Ishikawa (cell line): ENCODE measurements around the gene CCNE1.

Experiments
- CEBPB ChIP-seq: IDR thresholded peaks from 2 replicates; pipeline ENCODE4 v1.6.1; 2012
- CREB1 ChIP-seq: IDR thresholded peaks from 2 replicates; pipeline ENCODE4 v1.6.1; 2012; ENCODE audit warnings: low read depth
- EGR1 ChIP-seq: IDR thresholded peaks from 2 replicates; pipeline ENCODE4 v1.6.1; 2012
- EP300 ChIP-seq: IDR thresholded peaks from 2 replicates; pipeline ENCODE4 v1.6.1; 2012; ENCODE audit warnings: borderline replicate concordance
- FOXM1 ChIP-seq: IDR thresholded peaks from 2 replicates; pipeline ENCODE4 v1.6.1; 2012; ENCODE audit warnings: low read depth, borderline replicate concordance
- NFIC ChIP-seq: IDR thresholded peaks from 2 replicates; pipeline ENCODE4 v1.6.1; 2012
- RAD21 ChIP-seq: IDR thresholded peaks from 2 replicates; pipeline ENCODE4 v1.6.1; 2012; ENCODE audit warnings: low read depth
- TAF1 ChIP-seq: IDR thresholded peaks from 2 replicates; pipeline ENCODE4 v1.6.1; 2012; ENCODE audit warnings: low read depth, mild to moderate bottlenecking
- TCF12 ChIP-seq: IDR thresholded peaks from 2 replicates; pipeline ENCODE4 v1.6.1; 2012; ENCODE audit warnings: low read depth
- TEAD4 ChIP-seq: IDR thresholded peaks from 2 replicates; pipeline ENCODE4 v1.6.1; 2012
- YY1 ChIP-seq: IDR thresholded peaks from 2 replicates; pipeline ENCODE4 v1.6.1; 2012; ENCODE audit warnings: low read depth
- ZBTB7A ChIP-seq: IDR thresholded peaks from 2 replicates; pipeline ENCODE4 v1.6.1; 2012; ENCODE audit warnings: low read depth
- TF ChIP-seq, protein P1 (sequence below): IDR thresholded peaks from 2 replicates; pipeline ENCODE4 v1.6.1; 2012
- TF ChIP-seq, protein P2 (sequence below): IDR thresholded peaks from 2 replicates; pipeline ENCODE4 v1.6.1; 2012
- TF ChIP-seq, protein P3 (sequence below): IDR thresholded peaks from 2 replicates; pipeline ENCODE4 v1.6.1; 2012; ENCODE audit warnings: low read depth, mild to moderate bottlenecking

Gene CCNE1

DNA sequence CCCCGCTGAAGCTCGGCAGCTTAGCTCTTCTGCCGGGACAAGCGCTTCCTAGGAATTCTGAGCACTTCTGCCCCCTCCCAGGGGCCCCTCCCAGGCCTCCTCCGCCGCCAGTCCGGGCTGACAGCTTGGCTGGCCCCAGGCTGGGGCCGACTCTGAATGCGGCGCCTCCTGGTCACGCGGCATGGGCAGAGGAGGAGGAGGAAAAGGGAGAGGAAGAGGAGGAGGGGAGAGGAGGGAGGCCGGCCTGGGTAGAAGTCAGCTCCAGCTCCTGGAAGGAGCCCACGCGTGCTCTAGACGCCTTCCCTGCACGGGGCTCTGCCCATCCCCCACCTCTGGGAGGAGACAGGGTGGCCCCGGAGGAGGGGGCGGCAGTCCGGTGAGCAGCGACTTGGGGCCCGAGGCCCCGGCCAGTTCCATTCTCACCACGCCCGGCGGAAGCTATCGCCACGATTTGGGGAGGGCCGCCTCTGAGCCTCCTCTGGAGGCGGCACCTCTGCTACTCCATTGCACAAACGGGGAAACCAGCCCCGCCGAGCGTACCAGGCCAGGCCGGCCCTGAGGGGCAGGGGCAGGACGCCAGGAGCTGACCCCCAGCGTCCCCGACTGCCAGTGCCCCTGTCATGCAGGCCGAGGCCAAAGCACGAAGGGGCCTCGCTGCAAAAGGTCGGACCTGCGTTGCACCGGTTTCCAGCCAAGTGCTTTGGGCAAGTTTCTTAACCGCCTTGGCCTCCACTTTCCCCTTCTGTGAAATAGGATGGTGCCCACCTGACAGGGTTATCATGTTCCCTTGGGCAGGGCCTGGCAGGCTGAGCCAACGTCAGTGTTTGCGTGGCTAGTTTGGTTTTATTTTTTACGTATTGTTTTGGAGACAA is 31.6 kb downstream of the CCNE1 start:
- TF ChIP-seq YY1: no peak
- TF ChIP-seq CREB1: no peak
- TF ChIP-seq, protein P1, sequence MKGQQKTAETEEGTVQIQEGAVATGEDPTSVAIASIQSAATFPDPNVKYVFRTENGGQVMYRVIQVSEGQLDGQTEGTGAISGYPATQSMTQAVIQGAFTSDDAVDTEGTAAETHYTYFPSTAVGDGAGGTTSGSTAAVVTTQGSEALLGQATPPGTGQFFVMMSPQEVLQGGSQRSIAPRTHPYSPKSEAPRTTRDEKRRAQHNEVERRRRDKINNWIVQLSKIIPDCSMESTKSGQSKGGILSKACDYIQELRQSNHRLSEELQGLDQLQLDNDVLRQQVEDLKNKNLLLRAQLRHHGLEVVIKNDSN: peak; percentile 36; the same call in 1 of the 2 replicates
- no peak for TF ChIP-seq FOXM1

DNA sequence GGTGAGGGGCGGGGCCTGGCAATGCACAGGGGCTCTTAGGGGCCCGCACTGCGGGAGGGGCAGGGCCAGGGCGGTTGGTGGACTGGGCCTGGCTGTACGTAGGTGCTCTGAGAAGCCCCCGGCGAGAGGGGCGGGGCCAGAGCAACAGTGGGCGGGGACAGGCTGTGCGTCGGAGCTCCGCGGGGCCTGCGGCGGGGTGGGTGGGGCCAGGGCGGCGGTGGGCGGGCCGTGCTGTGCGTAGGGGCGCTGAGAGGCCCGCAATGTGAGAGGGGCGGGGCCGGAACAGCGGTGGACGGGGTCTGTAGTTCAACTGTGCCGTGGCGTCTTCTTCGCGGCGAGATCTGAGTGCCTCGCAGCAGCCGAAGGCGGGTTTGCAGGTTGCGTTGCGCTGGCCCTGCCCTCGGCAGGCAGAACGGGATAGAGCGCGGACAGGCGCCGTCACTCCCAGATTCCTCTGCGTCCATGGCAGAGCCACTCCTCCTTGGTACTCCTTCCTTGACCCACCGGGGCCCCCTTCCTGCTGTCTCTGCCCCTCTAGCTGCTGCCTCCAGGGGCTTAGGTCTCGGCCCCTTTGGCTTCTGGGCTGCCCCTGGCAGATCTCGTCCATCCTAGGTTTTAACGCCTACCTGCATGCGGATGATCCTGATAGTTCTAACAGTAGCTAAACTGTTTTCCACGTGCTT is 33.2 kb downstream of the CCNE1 start:
- TF ChIP-seq ZBTB7A (peak; percentile 72; the same call in 1 of the 2 replicates), CEBPB (no peak), TEAD4 (0 out of 2 replicates have a peak, but pooled peaks have one; percentile 19), TAF1 (peak; percentile 54), YY1 (no peak)
- TF ChIP-seq, protein P2, sequence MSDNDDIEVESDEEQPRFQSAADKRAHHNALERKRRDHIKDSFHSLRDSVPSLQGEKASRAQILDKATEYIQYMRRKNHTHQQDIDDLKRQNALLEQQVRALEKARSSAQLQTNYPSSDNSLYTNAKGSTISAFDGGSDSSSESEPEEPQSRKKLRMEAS: peak; percentile 67

DNA sequence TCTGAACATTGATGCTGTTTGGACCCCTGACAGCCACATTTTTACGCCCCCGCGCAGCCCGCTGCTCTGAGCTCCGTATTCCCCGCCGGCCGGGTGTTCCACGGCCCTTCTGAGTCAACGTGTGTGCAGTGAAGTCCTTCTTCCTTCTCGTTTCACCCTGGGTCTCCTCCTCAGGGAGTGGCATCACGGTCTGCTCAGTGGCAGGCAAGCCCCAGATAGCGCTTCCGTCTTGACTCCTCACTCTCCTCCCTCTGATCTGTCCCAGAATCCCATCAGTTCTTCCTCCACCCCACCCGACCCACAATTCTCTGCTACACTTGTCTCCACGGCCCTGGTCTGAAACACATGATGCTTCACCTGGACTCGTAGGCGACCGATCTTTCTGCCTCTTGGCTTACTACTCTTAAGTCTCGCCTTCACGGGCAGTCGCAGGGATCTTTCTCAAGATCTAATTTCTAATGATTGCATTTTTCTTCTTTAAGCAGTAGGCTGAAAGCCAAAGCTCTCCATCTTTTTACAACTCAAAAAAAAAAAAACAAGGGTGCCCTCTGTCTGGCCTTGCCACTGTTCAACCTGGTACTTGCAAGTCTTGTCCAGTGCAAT is 33.9 kb downstream of the CCNE1 start:
- no peak for TF ChIP-seq RAD21
- TF ChIP-seq, protein P2: no peak
- no peak for TF ChIP-seq CREB1
- TF ChIP-seq NFIC: no peak
- no peak for TF ChIP-seq YY1
- TF ChIP-seq TAF1: peak; percentile 16; the same call in 1 of the 2 replicates
- no peak for TF ChIP-seq EP300
- no peak for TF ChIP-seq TCF12
- no peak for TF ChIP-seq FOXM1
- TF ChIP-seq EGR1: peak; percentile 56; the same call in 1 of the 2 replicates
- no peak for TF ChIP-seq TEAD4
- TF ChIP-seq CEBPB: no peak
- TF ChIP-seq, protein P1: no peak
- TF ChIP-seq, protein P3, sequence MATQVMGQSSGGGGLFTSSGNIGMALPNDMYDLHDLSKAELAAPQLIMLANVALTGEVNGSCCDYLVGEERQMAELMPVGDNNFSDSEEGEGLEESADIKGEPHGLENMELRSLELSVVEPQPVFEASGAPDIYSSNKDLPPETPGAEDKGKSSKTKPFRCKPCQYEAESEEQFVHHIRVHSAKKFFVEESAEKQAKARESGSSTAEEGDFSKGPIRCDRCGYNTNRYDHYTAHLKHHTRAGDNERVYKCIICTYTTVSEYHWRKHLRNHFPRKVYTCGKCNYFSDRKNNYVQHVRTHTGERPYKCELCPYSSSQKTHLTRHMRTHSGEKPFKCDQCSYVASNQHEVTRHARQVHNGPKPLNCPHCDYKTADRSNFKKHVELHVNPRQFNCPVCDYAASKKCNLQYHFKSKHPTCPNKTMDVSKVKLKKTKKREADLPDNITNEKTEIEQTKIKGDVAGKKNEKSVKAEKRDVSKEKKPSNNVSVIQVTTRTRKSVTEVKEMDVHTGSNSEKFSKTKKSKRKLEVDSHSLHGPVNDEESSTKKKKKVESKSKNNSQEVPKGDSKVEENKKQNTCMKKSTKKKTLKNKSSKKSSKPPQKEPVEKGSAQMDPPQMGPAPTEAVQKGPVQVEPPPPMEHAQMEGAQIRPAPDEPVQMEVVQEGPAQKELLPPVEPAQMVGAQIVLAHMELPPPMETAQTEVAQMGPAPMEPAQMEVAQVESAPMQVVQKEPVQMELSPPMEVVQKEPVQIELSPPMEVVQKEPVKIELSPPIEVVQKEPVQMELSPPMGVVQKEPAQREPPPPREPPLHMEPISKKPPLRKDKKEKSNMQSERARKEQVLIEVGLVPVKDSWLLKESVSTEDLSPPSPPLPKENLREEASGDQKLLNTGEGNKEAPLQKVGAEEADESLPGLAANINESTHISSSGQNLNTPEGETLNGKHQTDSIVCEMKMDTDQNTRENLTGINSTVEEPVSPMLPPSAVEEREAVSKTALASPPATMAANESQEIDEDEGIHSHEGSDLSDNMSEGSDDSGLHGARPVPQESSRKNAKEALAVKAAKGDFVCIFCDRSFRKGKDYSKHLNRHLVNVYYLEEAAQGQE: no peak

DNA sequence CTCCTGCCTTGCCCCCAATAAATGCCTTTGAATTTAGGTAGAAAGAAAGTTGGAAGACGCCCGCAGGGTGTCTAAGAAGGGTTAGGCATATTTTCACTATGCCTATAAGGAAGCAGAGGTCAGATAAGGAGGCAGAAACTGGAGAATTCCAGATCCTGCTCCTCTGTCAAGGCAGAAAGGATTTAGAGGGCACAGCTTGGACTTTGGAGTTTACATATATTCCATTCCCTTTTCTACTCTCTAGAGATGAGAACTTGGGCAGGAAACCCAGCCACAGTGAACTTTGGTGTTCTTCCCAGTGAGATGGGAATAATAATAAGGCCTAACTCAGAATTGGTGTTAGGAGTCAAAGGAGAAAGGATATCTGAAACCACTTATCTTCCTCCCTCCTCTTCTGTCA is 37.4 kb downstream of the CCNE1 start:
- TF ChIP-seq CEBPB (no peak), TAF1 (no peak), RAD21 (no peak), NFIC (no peak), EP300 (no peak), TCF12 (no peak), EGR1 (no peak), TEAD4 (no peak), CREB1 (no peak), FOXM1 (no peak), YY1 (no peak), ZBTB7A (no peak)
- TF ChIP-seq, protein P3: no peak
- TF ChIP-seq, protein P2: no peak
- TF ChIP-seq, protein P1: no peak

DNA sequence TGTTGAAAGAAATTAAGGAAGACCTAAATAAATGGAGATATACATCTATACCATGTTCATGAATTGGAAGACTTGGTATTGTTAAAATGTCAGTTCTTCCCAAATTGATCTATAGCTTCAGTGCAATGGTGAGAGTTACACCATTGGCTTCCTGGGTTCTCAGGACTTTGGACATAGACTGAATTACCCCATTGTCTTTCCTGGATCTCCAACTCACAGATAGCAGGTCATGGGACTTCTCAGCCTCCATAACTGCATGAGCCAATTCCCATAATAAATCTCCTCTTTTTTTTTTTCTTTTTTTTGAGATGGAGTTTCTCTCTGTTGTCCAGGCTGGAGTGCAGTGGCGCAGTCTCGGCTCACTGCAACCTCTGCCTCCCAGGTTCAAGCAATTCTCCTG is 38.7 kb downstream of the CCNE1 start:
- TF ChIP-seq YY1 (no peak), EGR1 (no peak), CEBPB (no peak), ZBTB7A (no peak), TCF12 (no peak), RAD21 (no peak), TEAD4 (no peak), TAF1 (no peak), NFIC (no peak), CREB1 (no peak), FOXM1 (no peak)
- TF ChIP-seq, protein P2: no peak
- TF ChIP-seq, protein P1: no peak
